Endothelial cell of umbilical vein (primary cell): ENCODE measurements around the gene TMEM121. TPM values are rescaled to one million over a fixed set of nuclear protein-coding genes. Genes with fewer than 3 reads are reported as not detected.

Experiments used
- BruUV-seq: library from RNA; stranded (reverse); fragments of 400-500 nt; replicated peaks from 2 replicates; lab custom pipeline; 2021; lab: Mats Ljungman, UMichigan
- CTCF ChIA-PET: fragments of 300-600, 350-600 bp; sonication (Branson Sonifier 250); formaldehyde crosslinking; loops from one replicate; lab custom pipeline; 2021; ENCODE audit warnings: antibody characterized with exemption, inconsistent platforms; lab: Charles Lee
- POLR2A ChIA-PET: fragments of 300-600, 350-600 bp; sonication (Branson Sonifier 250); formaldehyde crosslinking; loops from one replicate; lab custom pipeline; 2021; ENCODE audit warnings: antibody characterized with exemption, inconsistent platforms; lab: Charles Lee
- DNase-seq: peaks from one replicate; pipeline ENCODE4 v3.0.0-alpha.2; 2011; ENCODE audit warnings: low read depth, low spot score
- FAIRE-seq: peaks from 2 replicates; lab custom pipeline; 2011; peaks lifted over from hg19 to GRCh38; lab: Jason Lieb, UNC
- H2AFZ ChIP-seq: 2 replicates; pipeline ENCODE4 v1.6.0; 2012; ENCODE audit warnings: low read depth, low read length, control low read depth, inconsistent platforms
- H3K27ac ChIP-seq: 2 replicates; pipeline ENCODE4 v1.5.1; 2011; ENCODE audit warnings: low read depth, mild to moderate bottlenecking, control low read depth, low read length, moderate library complexity; ENCODE audit not compliant: insufficient read depth
- H3K27me3 ChIP-seq, 2 experiments: 2 replicates each; pipeline versions ENCODE4 v1.6.0 to v1.6.1; 2011; ENCODE audit warnings: low read length in 2 of 2, mixed read lengths in 1 of 2; ENCODE audit not compliant: control insufficient read depth in 2 of 2, insufficient read depth in 2 of 2
- H3K36me3 ChIP-seq, 2 experiments: 2 replicates in 1 of 2; 3 replicates in 1 of 2; pipeline ENCODE4 v1.5.1; 2011; ENCODE audit warnings: low read length in 2 of 2, mild to moderate bottlenecking in 1 of 2, moderate library complexity in 1 of 2; ENCODE audit not compliant: control insufficient read depth in 2 of 2, insufficient read depth in 2 of 2; ENCODE audit errors: extremely low read depth in 1 of 2
- H3K4me1 ChIP-seq: 3 replicates; pipeline ENCODE4 v1.5.1; 2011; ENCODE audit warnings: mild to moderate bottlenecking, low read length; ENCODE audit not compliant: control insufficient read depth, insufficient read depth; ENCODE audit errors: extremely low read depth
- H3K4me2 ChIP-seq: 2 replicates; pipeline ENCODE4 v1.6.1; 2011; ENCODE audit warnings: low read length, control low read depth, mixed read lengths; ENCODE audit not compliant: insufficient read depth
- H3K4me3 ChIP-seq, 3 experiments: fragments of 200-600 bp in 1 of 3; sonication (generic), shearing (Covaris generic) in 1 of 3; replicated peaks in 1 of 3; 2 replicates each; pipeline ENCODE4 v1.5.1; 2011 to 2016; ENCODE audit warnings: control low read depth in 3 of 3, low read length in 3 of 3, mild to moderate bottlenecking in 2 of 3, inconsistent platforms in 1 of 3, low read depth in 1 of 3, moderate library complexity in 1 of 3; ENCODE audit not compliant: insufficient read depth in 1 of 3
- H3K79me2 ChIP-seq: 2 replicates; pipeline ENCODE4 v1.6.0; 2012; ENCODE audit warnings: low read length, inconsistent platforms; ENCODE audit not compliant: control insufficient read depth, insufficient read depth
- H3K9ac ChIP-seq: replicated peaks from 2 replicates; pipeline ENCODE3; 2011; ENCODE audit warnings: low read length, control low read depth; ENCODE audit not compliant: insufficient read depth; ENCODE audit errors: extremely low read depth
- H3K9me1 ChIP-seq: replicated peaks from 3 replicates; pipeline ENCODE4 v1.6.0; 2011; ENCODE audit warnings: mild to moderate bottlenecking, low read length; ENCODE audit not compliant: control insufficient read depth, insufficient read depth; ENCODE audit errors: extremely low read depth
- H3K9me3 ChIP-seq: replicated peaks from 2 replicates; pipeline ENCODE4 v1.5.1; 2012; ENCODE audit warnings: low read length, inconsistent platforms; ENCODE audit not compliant: control insufficient read depth, insufficient read depth
- H4K20me1 ChIP-seq: replicated peaks from 2 replicates; pipeline ENCODE3; 2011; ENCODE audit warnings: mild to moderate bottlenecking, low read length; ENCODE audit not compliant: control insufficient read depth, insufficient read depth; ENCODE audit errors: extremely low read depth
- EZH2 ChIP-seq: IDR thresholded peaks from 2 replicates; pipeline ENCODE4 v1.6.1; 2012; ENCODE audit warnings: borderline replicate concordance, low read depth, mild to moderate bottlenecking, moderate library complexity, low read length, inconsistent platforms; ENCODE audit not compliant: severe bottlenecking
- FOS ChIP-seq: IDR thresholded peaks from 2 replicates; pipeline ENCODE4 v1.6.1; 2011; ENCODE audit warnings: mild to moderate bottlenecking, low read length, moderate library complexity, borderline replicate concordance; ENCODE audit not compliant: insufficient read depth
- GATA2 ChIP-seq: IDR thresholded peaks from 2 replicates; pipeline ENCODE4 v1.7.0; 2011; ENCODE audit warnings: low read depth, mild to moderate bottlenecking, moderate library complexity, mixed read lengths, low read length; ENCODE audit not compliant: insufficient read length, insufficient read depth
- JUN ChIP-seq: IDR thresholded peaks from 2 replicates; pipeline ENCODE4 v1.6.1; 2011; ENCODE audit warnings: borderline replicate concordance, low read depth; ENCODE audit not compliant: insufficient read length, insufficient read depth
- MAX ChIP-seq: IDR thresholded peaks from 2 replicates; pipeline ENCODE4 v1.6.1; 2011; ENCODE audit not compliant: insufficient read depth, insufficient read length
- MYC ChIP-seq: IDR thresholded peaks from one replicate; pipeline ENCODE4 v1.6.1; 2011; ENCODE audit warnings: mild to moderate bottlenecking, low read depth, low read length
- POLR2A ChIP-seq: IDR thresholded peaks from 2 replicates; pipeline ENCODE4 v1.6.1; 2012; ENCODE audit warnings: low read depth, mild to moderate bottlenecking, control low read depth, low read length
- POLR2AphosphoS5 ChIP-seq: IDR thresholded peaks from 2 replicates; pipeline ENCODE4 v1.6.1; 2012; ENCODE audit warnings: low read depth, mild to moderate bottlenecking, control low read depth, low read length, moderate library complexity; ENCODE audit not compliant: insufficient read depth
- dilution Hi-C: fragments of 300-500 bp; cut with MboI; formaldehyde crosslinking; loops from one replicate; pipeline ENCODE4 v1.15.0; 2019; ENCODE audit warnings: low sequenced_read_pairs; ENCODE audit not compliant: extremely low pct_ligation_motif_present
- intact Hi-C: fragments of 100-400 bp; cut with micrococcal nuclease; formaldehyde crosslinking; loops from one replicate; pipeline ENCODE4 v1.10.0; 2022
- polyA plus RNA-seq, 4 experiments: library from polyadenylated mRNA; depleted of rRNA in 3 of 4; stranded (reverse) in 3 of 4; unstranded in 1 of 4; fragments of >200 nt; gene quantifications; 2 replicates each; pipeline versions ENCODE4 v1.2.1 to v1.2.3, GENCODE V29; 2011 to 2012; ENCODE audit warnings: missing spikeins in 1 of 4
- total RNA-seq: library from RNA; stranded (reverse); gene quantifications from 2 replicates; pipeline ENCODE4 v1.2.3, GENCODE V29; 2021
- TF ChIP-seq, protein P1 (sequence below), 2 donors: IDR thresholded peaks; 1 replicate in 1 of 2; 2 replicates in 1 of 2; pipeline ENCODE4 v1.5.1; 2011; ENCODE audit warnings: low read length in 2 of 2, mild to moderate bottlenecking in 2 of 2, moderate library complexity in 2 of 2, control low read depth in 1 of 2, inconsistent platforms in 1 of 2, low read depth in 1 of 2; ENCODE audit not compliant: insufficient read depth in 1 of 2; ENCODE audit errors: extremely low read depth in 1 of 2

The TMEM121 gene
- total and polyA plus RNA-seq, 2 donors (not counting 3 experiments of a cell fraction or from before 2014, with no cell fraction given) = 4.8 to 7.7 TPM

- CTCF ChIA-PET = no interaction called here
- Histone ChIP-seq H3K27ac (no peak overlapping the region), H3K4me2 (no peak overlapping the region), H3K79me2 (no peaks in the 10 kb centered on the region), H2AFZ (no peak overlapping the region), H4K20me1 (no peaks in the 10 kb centered on the region), H3K9ac (no peak overlapping the region), H3K36me3 (no peaks in the 10 kb centered on the region), H3K27me3 (no peaks in the 10 kb centered on the region), H3K4me1 (no peaks in the 10 kb centered on the region), H3K9me3 (no peaks in the 10 kb centered on the region), H3K9me1 (no peaks in the 10 kb centered on the region), H3K4me3 (no peak overlapping the region)
- TF ChIP-seq JUN (no peak), FOS (no peak), POLR2AphosphoS5 (no peak), POLR2A (no peak), MAX (no peak), MYC (no peak), EZH2 (no peak), GATA2 (no peak)
- TF ChIP-seq, protein P1, sequence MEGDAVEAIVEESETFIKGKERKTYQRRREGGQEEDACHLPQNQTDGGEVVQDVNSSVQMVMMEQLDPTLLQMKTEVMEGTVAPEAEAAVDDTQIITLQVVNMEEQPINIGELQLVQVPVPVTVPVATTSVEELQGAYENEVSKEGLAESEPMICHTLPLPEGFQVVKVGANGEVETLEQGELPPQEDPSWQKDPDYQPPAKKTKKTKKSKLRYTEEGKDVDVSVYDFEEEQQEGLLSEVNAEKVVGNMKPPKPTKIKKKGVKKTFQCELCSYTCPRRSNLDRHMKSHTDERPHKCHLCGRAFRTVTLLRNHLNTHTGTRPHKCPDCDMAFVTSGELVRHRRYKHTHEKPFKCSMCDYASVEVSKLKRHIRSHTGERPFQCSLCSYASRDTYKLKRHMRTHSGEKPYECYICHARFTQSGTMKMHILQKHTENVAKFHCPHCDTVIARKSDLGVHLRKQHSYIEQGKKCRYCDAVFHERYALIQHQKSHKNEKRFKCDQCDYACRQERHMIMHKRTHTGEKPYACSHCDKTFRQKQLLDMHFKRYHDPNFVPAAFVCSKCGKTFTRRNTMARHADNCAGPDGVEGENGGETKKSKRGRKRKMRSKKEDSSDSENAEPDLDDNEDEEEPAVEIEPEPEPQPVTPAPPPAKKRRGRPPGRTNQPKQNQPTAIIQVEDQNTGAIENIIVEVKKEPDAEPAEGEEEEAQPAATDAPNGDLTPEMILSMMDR (IDR thresholded peaks at IDR 0.05; ENCODE audit: extremely low read depth in 1 of 2, insufficient read depth in 1 of 2, low read depth in 1 of 2, low read length in 2 of 2) = no peak
- DNase-seq (no peak), FAIRE-seq (no peak)
- intact Hi-C loops (no loop called here), dilution Hi-C loops (no loop called here)
- BruUV-seq = no TSS peak
- POLR2A ChIA-PET = no interaction called here
Observed at GRCh38 chr14:105505101-105505500, 21.3 kb upstream of the TMEM121 start.
